Mesenteric fat pad (tissue), 1 donor: ENCODE results near the gene LYZL4. TPM values are rescaled to one million over a fixed set of nuclear protein-coding genes. Genes with fewer than 3 reads are reported as not detected.

Experiments
- DNase-seq: peaks from one replicate; pipeline ENCODE4 v3.0.0-alpha.2; 2020; ENCODE audit warnings: low spot score
- total RNA-seq: library from RNA; stranded (reverse); fragmentation: NEBNext Ultra II Directional; extraction: Animal tissue kit (Norgen Biotek cat#: 25700); gene quantifications from one replicate; pipeline ENCODE4 v1.2.1, GENCODE V29; 2021
- donor health status: DM: yes; HTN: yes; CAD: no.

Gene LYZL4
- total RNA-seq, 1 donor from 2014 or later: not detected

DNA sequence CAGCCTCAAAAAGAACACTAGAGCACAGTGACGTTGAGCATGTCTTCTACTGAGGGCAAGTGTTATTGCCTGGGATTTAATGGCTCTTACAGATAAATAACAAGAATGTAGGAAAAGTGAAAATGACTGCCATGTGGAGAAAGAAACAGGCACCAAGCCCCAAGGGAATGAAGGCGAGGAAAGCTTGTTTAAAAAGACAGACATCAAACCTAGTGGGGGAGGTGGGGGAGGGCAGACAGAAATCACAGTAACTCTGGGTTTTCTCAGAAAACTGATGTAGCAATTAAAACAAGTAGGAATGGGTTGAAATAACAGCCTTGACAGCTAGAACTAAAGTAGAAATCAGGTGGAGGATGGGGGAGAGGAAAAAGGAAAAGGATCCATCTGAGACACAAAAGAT, 18.4 kb upstream of the LYZL4 start:
- DNase-seq: no peak

DNA sequence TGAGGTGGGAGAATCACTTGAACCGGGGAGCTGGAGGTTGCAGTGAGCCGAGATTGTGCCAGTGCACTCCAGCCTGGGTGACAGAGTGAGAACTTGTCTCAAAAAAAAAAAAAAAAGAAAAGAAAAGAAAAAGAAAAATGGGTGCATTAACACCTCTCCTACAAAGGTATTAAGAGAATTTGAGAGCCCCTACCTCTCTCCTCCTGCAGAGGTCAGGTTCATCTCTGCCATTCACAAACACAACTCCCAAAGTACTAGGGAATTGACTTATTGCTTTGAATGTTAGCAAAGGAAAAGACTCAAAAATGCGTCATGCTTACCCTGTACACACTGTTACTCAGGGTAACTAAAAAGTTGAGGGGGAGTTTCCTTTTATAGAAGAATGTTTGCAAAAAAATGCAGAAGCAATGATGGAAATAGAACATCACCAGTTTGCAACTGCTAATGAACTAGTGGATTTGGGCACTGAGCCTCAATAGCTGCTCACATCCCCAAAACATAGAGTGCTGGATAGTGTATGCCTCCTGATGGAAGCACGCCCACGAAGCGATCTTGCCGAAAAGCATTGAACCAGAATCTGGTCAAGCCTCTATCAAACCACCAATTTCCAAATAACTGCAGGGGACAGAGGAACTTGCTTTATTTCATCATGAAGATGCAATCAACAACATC, 15.5 kb upstream of the LYZL4 start:
- DNase-seq: no peak

DNA sequence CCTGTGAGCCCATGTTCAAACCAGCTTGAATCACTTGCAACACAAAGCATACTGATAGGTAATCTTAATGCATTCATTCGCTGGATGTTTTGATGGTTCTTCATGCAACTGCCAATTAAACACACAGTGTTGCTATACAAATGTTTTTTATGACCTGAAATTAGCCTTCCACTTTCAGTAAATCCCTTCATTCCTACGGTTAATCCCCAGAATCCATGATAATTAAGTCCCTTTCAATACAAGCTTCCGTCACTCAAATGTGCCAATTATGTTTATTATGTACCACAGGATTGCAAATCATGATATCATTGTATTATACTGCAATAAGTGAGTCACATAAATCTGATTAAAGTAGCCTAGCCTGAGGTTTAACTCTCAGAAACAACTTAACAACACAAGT, 14.5 kb upstream of the LYZL4 start:
- DNase-seq: no peak

DNA sequence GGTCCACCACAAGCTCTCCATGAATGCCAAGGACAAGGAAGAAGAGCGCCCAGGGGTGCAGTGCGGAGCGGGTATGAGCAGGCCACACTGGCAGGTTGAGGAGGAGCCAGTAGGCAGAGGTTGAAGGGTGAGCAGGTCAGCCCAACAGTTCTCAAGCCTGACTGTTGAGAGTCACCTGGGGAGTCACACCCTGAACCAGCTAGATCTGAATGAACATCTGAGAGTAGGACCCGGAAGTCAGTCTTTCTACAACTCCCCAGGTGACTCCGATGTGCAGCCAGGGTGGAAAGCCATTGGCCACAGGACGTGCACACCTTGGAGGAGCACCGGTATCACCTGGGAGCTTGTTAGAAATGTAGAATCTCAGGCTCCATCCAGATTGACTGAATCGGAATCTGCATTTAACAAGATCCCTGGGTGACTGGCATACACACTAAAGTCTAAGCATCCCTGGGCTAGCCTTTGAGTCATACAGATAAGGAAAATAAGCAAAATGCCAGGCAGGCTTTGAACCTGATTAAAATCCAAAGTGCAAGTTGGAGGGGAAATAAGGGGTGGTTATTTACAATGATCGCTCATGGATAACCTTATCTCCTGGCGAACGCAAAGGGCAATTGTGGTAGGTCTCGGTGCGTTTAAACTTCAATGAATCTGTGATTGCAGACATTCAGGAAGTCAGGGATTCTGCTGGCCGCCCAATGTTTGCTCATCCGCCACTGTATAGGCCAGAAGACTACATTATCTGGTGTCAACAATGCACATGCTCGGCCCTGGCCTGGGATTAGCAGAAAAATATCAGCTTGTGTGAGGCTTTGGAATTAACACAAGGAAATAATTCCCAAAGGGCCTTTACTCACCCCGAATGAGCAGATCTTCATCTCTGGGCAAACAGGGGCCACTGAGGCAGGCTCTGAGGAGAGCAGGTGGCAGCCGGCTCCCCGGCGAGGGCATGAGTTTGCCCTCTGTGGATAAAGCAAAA, 11.7 kb upstream of the LYZL4 start:
- DNase-seq: no peak

DNA sequence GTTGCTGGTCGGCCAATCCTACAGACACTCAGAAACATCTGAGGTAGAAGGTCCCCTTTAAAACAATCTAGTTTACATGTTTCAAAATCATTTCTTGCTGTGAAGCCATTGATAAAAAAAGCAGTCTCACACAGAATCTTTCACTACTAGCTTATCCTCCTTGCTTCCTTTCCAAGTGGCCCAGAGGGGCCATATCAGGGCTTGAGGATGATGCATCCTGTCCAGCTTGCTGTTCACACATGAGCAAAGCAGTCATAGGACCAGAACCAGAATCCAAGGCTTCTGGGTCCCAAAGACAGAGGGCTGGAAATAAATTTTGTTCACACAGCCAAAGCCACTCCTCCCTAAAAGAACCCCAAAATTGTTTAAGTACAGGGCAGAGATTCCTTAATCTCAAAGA, 9.2 kb upstream of the LYZL4 start:
- no peak for DNase-seq

DNA sequence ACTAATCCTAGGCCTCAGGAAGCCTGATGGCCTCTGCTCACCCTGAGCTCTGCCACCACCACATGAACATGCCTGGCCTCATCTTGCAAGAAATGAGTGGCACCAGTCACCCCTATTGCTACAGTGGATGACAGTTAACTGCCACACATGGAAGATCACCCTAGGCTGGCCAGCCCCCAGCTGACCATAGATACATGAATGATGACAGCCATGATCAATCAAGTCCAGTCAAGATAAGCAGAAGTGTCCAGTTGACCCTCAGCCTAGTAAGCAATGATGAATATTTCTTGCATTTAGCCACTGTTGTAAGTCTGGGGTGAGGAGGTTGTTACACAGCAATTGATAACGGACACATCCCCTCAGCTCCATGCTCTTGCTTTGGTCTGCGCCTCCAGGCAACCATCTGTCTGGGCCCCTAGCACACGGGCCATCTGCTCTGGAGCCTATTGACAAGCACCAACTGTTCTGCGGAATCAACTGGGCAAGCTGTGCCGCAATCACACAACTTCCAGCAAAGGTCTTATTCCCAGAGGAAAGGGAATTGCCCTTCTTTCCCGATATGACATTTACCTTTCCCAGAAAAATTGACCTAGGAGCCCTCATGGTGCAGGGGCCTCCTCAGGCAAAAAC, 2.2 kb upstream of the LYZL4 start:
- DNase-seq: no peak

DNA sequence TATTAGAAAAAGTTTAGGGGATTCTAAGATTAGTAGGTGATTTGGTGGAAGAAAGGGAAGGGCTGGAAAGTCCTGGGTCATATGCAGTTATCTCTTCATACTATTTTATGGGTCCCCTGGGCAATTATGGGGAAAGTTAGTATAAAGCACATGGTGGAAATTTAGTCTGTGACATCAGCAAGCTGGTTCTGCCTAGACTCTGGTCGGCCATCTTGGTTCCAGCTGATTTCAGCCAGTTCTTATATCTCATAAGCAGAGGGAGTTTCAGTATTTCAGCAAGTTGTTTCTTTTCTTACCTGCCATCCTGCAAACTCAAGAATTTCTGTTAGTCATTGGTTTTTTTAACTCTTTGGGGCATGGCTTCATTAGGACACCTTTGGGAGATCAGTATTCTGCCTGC, 1.0 kb upstream of the LYZL4 start:
- DNase-seq: no peak

DNA sequence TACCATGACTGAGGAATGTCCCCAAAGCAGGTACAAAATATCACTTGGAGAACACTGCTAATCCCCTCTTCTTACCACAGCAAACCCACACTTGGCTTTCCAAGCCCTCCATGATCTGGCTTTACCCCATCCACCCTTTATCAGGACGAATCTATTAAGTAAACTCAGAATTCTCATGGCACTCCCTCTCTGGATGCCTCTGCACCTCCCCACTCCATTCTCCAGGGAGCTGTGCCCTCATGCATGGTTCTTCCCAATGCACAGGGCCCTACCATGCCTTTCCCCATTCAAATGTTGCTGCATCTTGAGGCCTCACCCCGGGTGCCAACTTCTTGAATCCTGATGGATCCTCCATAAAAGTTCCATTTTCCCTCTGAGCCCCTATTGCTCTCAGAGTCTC, 2.3 kb downstream of the LYZL4 start:
- DNase-seq: no peak

DNA sequence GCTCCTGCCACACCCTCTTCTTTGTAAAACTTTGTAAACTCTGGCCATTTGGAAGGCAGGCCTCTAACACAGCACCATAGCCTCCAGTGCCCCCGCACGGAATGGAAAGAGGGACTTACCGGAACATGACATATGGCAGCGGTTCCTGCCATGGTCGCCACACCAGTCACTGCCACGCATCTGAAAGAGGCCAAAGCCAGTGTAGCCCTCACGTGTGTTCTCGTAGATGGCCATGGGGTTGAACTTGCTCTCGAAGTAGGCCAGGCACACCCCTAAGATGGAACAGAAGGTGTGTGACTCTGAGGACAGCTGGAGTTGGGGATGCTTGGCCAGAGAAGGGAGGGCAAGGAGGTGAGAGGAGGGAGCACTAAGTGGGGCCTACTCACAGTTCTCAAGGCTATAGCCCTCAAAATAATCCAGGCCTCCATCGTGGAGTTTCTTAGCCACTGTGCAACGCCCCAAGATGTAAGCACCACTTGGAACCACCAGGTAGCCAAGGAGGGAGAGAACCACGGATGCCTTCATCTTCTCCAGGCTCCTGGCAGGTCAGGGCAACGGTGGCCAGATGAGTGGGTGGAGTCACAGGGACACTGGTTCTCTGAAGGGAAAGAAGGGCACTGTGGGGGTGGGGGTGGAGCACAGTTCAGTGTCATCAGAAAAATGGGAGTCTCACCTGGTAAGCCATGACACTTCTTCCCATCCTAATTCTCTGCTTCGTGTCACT, 3.5 kb downstream of the LYZL4 start:
- DNase-seq: no peak

DNA sequence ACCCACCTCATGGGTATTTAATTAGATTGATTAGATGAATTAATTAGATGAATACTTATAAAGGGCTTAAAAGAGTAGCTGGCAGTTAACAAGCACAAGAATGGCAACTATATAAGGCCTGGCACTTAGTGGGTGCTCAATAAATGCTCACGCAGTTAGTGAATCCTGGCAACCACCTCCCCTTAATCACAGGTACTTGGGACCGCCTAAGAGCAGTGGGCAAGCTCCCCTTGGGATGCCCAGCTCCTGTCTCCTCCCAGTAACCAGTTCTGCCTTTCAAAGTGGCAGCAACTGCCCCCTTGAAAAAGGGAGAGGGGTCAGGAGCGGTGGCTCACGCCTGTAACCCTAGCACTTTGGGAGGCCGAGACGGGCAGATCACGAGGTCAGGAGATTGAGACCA, 4.6 kb downstream of the LYZL4 start:
- DNase-seq: no peak

DNA sequence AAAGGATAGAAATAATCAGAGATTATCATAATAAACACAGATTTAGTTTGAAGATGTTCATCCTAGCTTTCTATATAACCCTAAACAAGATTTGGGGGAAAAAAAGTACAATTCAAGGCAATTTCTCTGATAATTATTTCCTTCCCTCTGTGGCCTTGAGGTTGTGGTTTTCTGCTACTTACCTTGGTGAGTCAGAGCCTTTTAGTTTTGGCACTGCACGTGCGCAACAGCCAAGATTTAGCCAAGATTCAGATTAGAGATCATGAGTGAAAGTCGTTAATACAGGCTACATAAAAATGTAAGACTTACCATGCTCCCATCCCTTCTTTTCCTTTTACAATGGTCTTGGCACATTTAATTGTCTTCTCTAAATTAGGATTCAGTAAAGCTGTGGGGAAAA, 6.7 kb downstream of the LYZL4 start:
- no peak for DNase-seq

DNA sequence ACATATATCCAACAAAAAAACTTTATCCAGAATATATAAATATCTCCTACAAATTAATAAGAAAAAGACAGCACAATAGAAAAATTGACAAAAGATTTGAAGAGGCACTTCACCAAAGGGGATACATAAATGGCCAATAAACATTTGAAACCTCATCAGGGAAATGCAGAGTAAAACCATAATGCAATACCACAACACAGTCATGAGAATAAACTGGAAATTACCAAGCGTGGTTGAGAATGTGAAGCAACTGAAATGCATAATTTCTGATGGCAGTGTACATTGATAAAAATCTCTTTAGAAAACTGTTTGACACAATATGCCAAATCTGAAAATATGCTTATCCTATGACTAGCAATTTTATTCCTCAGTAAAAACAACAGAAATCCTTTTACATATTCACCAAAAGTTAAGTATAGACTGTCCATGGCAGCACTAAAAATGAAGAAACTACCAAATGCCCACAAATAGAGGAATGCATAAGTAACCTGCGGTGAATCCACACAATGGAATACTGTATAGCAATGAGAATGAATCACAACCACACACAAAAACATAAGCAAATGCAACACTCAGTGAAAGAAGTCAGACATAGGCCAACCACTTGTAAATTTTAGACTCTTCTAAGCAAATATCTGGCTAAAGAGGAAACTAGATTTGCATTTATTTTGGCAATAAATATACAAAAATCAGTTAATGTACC, 7.9 kb downstream of the LYZL4 start:
- no peak for DNase-seq

DNA sequence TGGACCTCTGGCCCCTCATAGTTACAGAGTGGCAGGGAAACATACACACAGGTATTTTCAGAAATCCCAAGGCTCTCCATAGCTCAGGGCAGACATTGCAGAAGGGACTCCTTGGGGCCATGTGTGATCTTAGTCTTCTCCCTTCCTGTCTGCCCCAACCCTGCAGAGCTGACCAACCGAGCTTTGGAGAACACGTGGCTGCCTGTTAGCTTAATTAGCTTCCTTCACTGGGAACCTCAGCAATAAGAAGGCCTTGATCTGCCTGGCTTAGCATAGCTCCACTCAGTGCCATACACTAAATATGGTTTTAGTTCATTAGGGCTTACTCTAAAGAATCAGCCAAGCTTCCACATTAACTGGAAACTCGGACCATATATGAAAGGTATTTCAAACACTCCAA, 12.3 kb downstream of the LYZL4 start:
- DNase-seq: no peak

DNA sequence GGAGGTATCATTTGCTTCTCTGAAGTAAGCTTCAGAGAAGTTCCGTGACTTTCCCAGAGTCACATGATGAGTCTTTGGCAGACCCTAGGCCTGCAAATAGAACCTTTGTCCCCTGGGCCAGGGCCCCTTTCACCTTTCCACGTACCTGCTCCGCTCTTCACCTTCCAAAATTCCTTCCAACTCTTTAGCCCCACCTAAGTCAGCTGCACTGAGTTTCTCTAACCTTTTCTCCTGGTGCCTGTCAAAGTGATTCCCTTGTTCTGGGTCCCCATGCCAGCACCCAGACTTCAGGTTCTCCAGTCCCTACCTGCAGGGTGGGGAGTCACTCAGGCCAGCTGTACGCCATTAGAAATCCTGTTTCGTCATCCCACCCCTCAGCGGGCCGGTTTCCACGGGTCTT, 12.8 kb downstream of the LYZL4 start:
- no peak for DNase-seq

DNA sequence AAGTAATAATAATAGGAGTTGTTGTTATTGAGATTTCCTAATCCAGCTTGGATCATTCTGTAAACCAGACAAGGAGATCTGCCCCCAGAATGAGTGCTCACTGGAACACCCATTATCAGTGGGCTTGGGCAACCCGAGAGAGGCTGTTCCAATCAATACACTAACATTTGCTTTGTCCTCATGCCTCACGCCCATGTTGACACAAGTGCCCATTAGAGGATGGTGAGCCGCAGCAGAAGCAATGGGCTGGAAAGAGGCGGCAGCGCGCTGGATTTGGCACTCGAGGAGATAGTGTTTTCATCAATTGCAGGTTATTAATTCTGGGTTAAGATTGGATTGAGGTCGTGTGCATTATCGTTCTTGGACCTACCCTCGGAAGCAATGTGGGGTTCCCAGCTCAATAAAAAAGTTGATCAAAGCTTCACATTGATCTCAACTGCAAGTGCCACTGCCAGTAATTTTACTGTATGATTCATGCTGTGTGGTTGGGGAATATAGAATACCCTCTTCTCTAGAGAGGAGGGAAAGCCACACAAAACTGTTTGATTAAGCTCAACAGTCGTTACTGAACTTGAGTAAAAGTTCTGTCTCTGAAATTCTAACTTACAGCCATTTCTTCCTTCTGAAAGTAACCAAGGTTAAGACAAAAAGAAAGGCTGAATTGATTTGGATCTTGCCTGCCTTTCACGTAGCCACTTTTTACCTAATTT, 15.7 kb downstream of the LYZL4 start:
- no peak for DNase-seq

DNA sequence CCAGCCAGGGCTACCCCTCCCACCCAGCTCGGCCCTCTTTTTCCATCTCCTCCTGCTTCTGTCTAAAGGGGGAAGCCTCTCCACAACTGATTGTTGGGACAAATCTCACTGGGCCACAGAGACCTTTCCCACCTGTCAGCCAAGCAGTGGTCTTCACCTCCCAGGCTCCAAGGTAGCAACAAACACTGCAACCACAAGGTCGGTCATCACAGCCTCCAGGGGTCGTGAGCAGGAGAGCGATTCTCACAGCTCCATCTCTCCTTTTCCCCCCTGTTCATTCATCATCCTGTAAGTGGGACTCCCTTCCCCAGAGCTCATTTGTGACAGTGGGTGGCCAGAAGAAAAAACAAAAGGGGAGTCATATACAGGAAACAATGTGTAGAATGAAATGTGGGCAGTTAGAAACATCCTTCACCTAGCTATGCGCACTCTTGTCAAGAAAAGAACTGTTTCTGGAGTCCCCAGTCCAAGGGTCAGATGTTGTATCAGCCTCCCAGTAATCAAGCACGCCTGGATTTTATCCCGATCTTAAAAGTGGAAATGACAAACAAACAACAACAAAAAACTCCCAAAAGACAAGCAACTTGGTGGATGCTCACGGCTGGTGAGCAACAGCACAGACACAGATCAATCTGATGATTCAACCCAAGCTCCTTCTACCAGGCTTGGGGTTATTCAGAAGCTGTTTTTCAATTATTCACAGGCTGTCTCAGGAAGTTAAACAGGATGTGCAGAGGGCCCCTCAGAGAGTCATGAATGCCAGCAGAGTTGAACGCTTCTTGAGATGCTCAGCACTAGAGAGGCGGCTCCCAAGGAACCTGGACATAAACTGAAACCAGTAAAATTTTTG, 22.4 kb downstream of the LYZL4 start:
- no peak for DNase-seq

DNA sequence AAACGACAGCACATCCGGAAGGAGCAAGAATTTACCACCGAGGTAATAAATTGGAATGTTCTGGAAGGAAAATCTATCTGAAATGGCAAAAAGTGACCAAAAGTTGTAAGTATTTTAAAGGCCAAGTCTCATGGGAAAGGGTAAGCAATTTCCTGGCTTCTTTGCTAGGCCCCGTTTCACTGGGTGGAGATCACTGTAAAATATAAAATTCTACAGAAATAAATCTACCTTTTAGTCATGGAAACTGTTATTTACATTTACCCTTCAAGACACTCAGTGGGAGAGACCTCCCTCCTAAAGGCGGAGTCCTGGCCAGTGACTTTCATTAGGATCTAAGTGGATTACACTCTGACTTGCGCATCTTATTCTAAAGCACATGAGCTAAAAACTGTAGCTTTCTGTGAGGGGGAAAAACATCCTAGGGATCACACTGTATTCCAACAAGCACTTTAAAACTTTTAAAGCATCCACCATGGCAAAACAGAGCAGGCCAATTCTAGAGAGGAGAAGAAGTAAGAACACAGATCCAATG, 28.8 kb downstream of the LYZL4 start:
- no peak for DNase-seq

DNA sequence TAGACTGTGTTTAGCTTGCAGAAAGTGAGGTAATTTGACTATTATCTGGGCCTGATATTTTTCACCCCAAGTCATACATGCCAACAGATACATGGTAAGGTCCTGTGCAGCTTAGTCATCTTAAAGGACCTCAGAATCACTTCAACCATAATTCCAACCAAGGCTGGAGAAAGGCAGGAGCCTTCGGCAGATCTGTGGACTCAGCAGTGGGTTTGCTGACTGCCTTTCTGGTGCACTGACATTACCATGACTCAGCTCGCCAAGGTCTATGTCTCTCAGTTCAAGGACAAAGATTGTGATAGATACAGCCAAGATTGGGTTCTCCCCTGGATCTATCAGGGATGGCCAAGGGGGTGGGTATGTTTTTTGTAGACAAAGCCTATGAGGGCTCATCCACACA, 32.7 kb downstream of the LYZL4 start:
- DNase-seq: no peak

DNA sequence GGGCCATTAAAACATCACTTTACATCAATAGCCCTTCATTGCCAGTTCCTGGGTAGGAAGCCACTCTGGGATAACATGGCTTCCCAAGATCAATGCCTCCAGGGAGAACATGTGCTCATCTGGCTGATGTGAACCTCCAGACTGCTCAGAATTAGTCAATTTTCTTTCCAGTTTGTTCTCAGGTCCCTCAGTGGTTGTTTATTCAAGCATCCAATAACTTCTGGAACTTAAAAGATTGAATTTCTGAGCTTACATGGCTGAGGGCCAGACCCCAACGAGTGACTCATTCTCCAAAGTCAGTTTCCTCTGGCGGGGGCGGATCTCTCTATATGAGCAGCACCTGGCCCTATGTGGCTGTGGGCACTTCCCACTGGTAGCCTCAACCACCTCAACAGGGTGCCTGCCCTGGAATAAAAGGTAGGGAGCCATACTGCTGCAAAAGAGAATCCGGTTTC, 34.0 kb downstream of the LYZL4 start:
- DNase-seq: no peak
